Hepatocyte (in vitro differentiated cells): ENCODE measurements around the gene ADAMTS2. TPM values are rescaled to one million over a fixed set of nuclear protein-coding genes. Genes with fewer than 3 reads are reported as not detected.

Experiments used
- DNase-seq: peaks from one replicate; pipeline ENCODE4 v3.0.0-alpha.2; 2016; ENCODE audit warnings: low spot score
- H2AFZ ChIP-seq: fragments of 200-600 bp; sonication (generic); 2 replicates; pipeline ENCODE4 v1.6.0; 2016; ENCODE audit warnings: antibody characterized with exemption, mild to moderate bottlenecking
- H3K27ac ChIP-seq: fragments of 200-600 bp; sonication (generic); 2 replicates; pipeline ENCODE4 v1.5.1; 2016; ENCODE audit warnings: mild to moderate bottlenecking
- H3K27me3 ChIP-seq: fragments of 200-600 bp; sonication (generic); 2 replicates; pipeline ENCODE4 v1.6.1; 2016
- H3K36me3 ChIP-seq: fragments of 200-600 bp; sonication (generic); replicated peaks from 2 replicates; pipeline ENCODE4 v1.5.1; 2016; ENCODE audit warnings: low read depth; ENCODE audit not compliant: insufficient read depth
- H3K4me1 ChIP-seq: fragments of 200-600 bp; sonication (generic); 2 replicates; pipeline ENCODE4 v1.5.1; 2016; ENCODE audit warnings: mild to moderate bottlenecking, moderate library complexity; ENCODE audit not compliant: insufficient read depth
- H3K4me2 ChIP-seq: fragments of 200-600 bp; sonication (generic); 2 replicates; pipeline ENCODE4 v1.6.0; 2016
- H3K4me3 ChIP-seq: fragments of 200-600 bp; sonication (generic); 2 replicates; pipeline ENCODE4 v1.5.1; 2016; ENCODE audit warnings: mild to moderate bottlenecking
- H3K79me2 ChIP-seq: fragments of 200-600 bp; sonication (generic); 2 replicates; pipeline ENCODE4 v1.6.0; 2017; ENCODE audit warnings: mild to moderate bottlenecking
- H3K9me2 ChIP-seq: fragments of 200-600 bp; sonication (generic); replicated peaks from 2 replicates; pipeline ENCODE4 v1.6.0; 2017; ENCODE audit warnings: mild to moderate bottlenecking; ENCODE audit not compliant: insufficient read depth
- H3K9me3 ChIP-seq: fragments of 200-600 bp; sonication (generic); 2 replicates; pipeline ENCODE4 v1.5.1; 2016; ENCODE audit warnings: low read depth, mild to moderate bottlenecking
- H4K20me1 ChIP-seq: fragments of 200-600 bp; sonication (generic); 2 replicates; pipeline ENCODE4 v1.6.0; 2016; ENCODE audit warnings: mild to moderate bottlenecking; ENCODE audit not compliant: insufficient read depth, poor library complexity, severe bottlenecking
- CTCF ChIP-seq: fragments of 200-600 bp; sonication (generic); IDR thresholded peaks from 2 replicates; pipeline ENCODE4 v1.5.1; 2016; ENCODE audit warnings: antibody characterized with exemption, mild to moderate bottlenecking; ENCODE audit not compliant: poor library complexity
- EZH2 ChIP-seq: fragments of 200-600 bp; sonication (generic); IDR thresholded peaks from 2 replicates; pipeline ENCODE4 v1.6.1; 2016; ENCODE audit warnings: antibody characterized with exemption, mild to moderate bottlenecking, borderline replicate concordance
- EZH2phosphoT487 ChIP-seq: fragments of 200-600 bp; sonication (generic); IDR thresholded peaks from one replicate; pipeline ENCODE4 v1.6.1; 2018; ENCODE audit warnings: antibody characterized with exemption, mild to moderate bottlenecking, low read depth, moderate library complexity; ENCODE audit not compliant: unreplicated experiment, severe bottlenecking
- WGBS: methylation state at CpG from one replicate; pipeline ENCODE4 v1.1.6; 2016; ENCODE audit warnings: low lambda C conversion rate; ENCODE audit errors: missing lambda C conversion rate; 5-methylcytosine and 5-hydroxymethylcytosine counted together
- polyA plus RNA-seq: library from polyadenylated mRNA; unstranded; fragments of >200 nt; fragmentation: Nextera tagmentation; extraction: Ambion mirVana; gene quantifications from 2 replicates; pipeline ENCODE4 v1.2.1, GENCODE V29; 2016
- total RNA-seq: library from RNA; depleted of rRNA; stranded (reverse); fragments of >200 nt; gene quantifications from 2 replicates; pipeline ENCODE4 v1.2.3, GENCODE V29; 2014

Gene ADAMTS2
- total and polyA plus RNA-seq, 2 experiments from 2014 or later: 55.4 to 78.8 TPM

DNA sequence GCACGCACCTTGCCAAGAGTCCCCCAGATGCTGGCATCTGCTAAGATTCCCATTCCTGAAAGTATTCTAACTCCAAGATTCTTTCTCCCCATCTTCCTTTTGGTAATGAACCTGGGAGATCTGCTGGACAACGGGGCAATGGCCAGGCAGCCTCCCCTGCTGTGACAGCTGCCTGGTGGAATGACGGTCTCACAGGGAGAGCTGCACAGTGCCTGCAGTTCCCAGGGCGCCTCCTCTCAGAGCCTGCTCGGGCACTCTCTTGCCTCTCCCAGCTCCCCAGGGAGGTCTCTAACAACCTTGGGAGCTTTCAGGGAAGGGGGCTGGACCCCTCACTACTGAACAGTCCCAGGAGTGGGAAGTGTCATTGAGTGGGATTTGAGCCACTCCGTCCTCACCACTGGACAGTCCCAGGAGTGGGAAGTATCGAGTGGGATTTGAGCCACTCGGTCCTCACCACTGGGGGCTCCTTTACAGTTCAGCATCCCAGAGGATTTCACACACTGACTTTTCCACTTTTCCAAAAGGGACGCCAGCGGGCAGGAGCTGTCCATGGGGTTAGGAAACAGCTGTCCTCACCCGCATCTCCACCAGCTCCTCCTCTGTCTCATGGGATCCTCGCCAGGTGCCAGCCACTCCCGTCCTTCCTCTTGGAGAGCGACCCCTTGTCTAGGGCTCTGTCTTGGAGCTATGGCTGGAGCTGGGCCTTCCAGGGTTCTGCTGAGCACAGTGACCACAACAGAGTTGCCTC, 65.7 kb downstream of the ADAMTS2 start:
- TF ChIP-seq EZH2phosphoT487 (no peak), EZH2 (no peak), CTCF (no peak)
- Histone ChIP-seq H3K27ac (no peak overlapping the region), H3K4me3 (no peak overlapping the region), H3K4me2 (no peak overlapping the region), H4K20me1 (no peaks in the 10 kb centered on the region), H2AFZ (no peak overlapping the region), H3K9me3 (no peaks in the 10 kb centered on the region), H3K27me3 (no peaks in the 10 kb centered on the region), H3K36me3 (no peaks in the 10 kb centered on the region), H3K4me1 (no peaks in the 10 kb centered on the region), H3K79me2 (peaks cover 9% of the 10 kb centered on the region), H3K9me2 (no peaks in the 10 kb centered on the region)
- WGBS: 79% methylated on average over 14 of the region's 14 CpGs
- no peak for DNase-seq

GRCh38 chr5:179278546-179278945, 66.7 kb downstream of the ADAMTS2 start:
- 81% methylated on average over 5 of the region's 5 CpGs for WGBS
- TF ChIP-seq CTCF (no peak), EZH2phosphoT487 (no peak), EZH2 (no peak)
- H3K79me2 ChIP-seq: peaks cover 11% of the 10 kb centered on the region

GRCh38 chr5:179278119-179278518, 67.1 kb downstream of the ADAMTS2 start:
- no peak for DNase-seq
- Histone ChIP-seq H3K9me3 (no peaks in the 10 kb centered on the region), H2AFZ (no peak overlapping the region), H3K4me3 (no peak overlapping the region), H3K79me2 (peaks cover 12% of the 10 kb centered on the region), H3K27ac (no peak overlapping the region), H3K4me1 (peaks cover 6% of the 10 kb centered on the region), H3K4me2 (no peak overlapping the region), H3K36me3 (no peaks in the 10 kb centered on the region), H3K27me3 (no peaks in the 10 kb centered on the region), H3K9me2 (no peaks in the 10 kb centered on the region), H4K20me1 (no peaks in the 10 kb centered on the region)
- 90% methylated on average over 8 of the region's 10 CpGs for WGBS
- TF ChIP-seq EZH2phosphoT487 (no peak), EZH2 (no peak), CTCF (no peak)

More at GRCh38 chr5:179278546-179278945, 66.7 kb downstream of the ADAMTS2 start:
- no peaks in the 10 kb centered on the region for H3K27me3 ChIP-seq
- DNase-seq: no peak
- peaks cover 2% of the 10 kb centered on the region for H3K4me1 ChIP-seq
- no peaks in the 10 kb centered on the region for H4K20me1 ChIP-seq
- no peak overlapping the region for H3K4me2 ChIP-seq
- no peak overlapping the region for H2AFZ ChIP-seq
- no peaks in the 10 kb centered on the region for H3K9me3 ChIP-seq
- H3K36me3 ChIP-seq: no peaks in the 10 kb centered on the region
- no peaks in the 10 kb centered on the region for H3K9me2 ChIP-seq
- H3K4me3 ChIP-seq: no peak overlapping the region
- no peak overlapping the region for H3K27ac ChIP-seq
